Gastrocnemius medialis (tissue), 4 donors: ENCODE measurements around the gene PPY. TPM values are rescaled to one million over a fixed set of nuclear protein-coding genes. Genes with fewer than 3 reads are reported as not detected.

Experiments used
- ATAC-seq, 2 donors: fragments of 150-250 bp; one replicate each; pipeline ENCODE4 v1.9.1; 2016
- DNase-seq, 2 donors: peaks; one replicate each; pipeline ENCODE4 v3.0.0-alpha.2; 2019
- H3K27ac ChIP-seq, 4 donors: fragments of 200-600 bp; sonication (generic); 1 replicate in 1 of 4; 2 replicates in 3 of 4; pipeline ENCODE4 v1.5.1; 2016 to 2018; ENCODE audit warnings: mild to moderate bottlenecking in 2 of 4, moderate library complexity in 1 of 4
- H3K27me3 ChIP-seq, 3 donors: fragments of 200-600 bp; sonication (generic) in 2 of 3; 1 replicate in 1 of 3; 2 replicates in 2 of 3; pipeline versions ENCODE4 v1.5.1 to v1.6.0; 2016 to 2019; ENCODE audit warnings: mild to moderate bottlenecking in 1 of 3, moderate library complexity in 1 of 3
- H3K36me3 ChIP-seq, 2 donors: fragments of 200-600 bp; sonication (generic) in 1 of 2; one replicate each; pipeline ENCODE4 v1.5.1; 2017 to 2018
- H3K4me1 ChIP-seq, 2 donors: fragments of 200-600 bp; sonication (generic) in 1 of 2; one replicate each; pipeline ENCODE4 v1.5.1; 2016 to 2017; ENCODE audit warnings: mild to moderate bottlenecking in 2 of 2
- H3K4me3 ChIP-seq, 4 donors: fragments of 200-600 bp; sonication (generic) in 3 of 4; 1 replicate in 1 of 4; 2 replicates in 3 of 4; pipeline ENCODE4 v1.5.1; 2016 to 2019; ENCODE audit warnings: mild to moderate bottlenecking in 2 of 4
- H3K9me3 ChIP-seq, 3 donors: fragments of 200-600 bp; sonication (generic) in 2 of 3; 1 replicate in 1 of 3; 2 replicates in 2 of 3; pipeline ENCODE4 v1.5.1; 2016 to 2019
- CTCF ChIP-seq, 5 experiments: fragments of 450-650 bp in 3 of 5; fragments of 200-600 bp in 2 of 5; sonication (generic) in 2 of 5; IDR thresholded peaks in 4 of 5; conservative IDR thresholded peaks in 1 of 5; 1 replicate in 4 of 5; 2 replicates in 1 of 5; pipeline ENCODE4 v1.5.1; 2016 to 2019; ENCODE audit warnings: antibody characterized with exemption in 5 of 5, mild to moderate bottlenecking in 3 of 5, moderate library complexity in 3 of 5
- POLR2A ChIP-seq, 2 donors: fragments of 450-650 bp; IDR thresholded peaks; one replicate each; pipeline ENCODE4 v1.6.1; 2017; ENCODE audit warnings: antibody characterized with exemption in 2 of 2, mild to moderate bottlenecking in 2 of 2, moderate library complexity in 2 of 2
- in situ Hi-C, 4 donors: fragments of 200-750 bp; cut with MboI; loops; one replicate each; pipeline versions ENCODE4 v1.15.0 to v1.8.0; 2017; ENCODE audit warnings: low sequenced_read_pairs in 4 of 4
- intact Hi-C: fragments of 100-400 bp; cut with DNase I; formaldehyde crosslinking; loops from one replicate; pipeline ENCODE4 v1.15.1; 2023; ENCODE audit warnings: low total_unique reads
- total RNA-seq, 4 donors: library from RNA; depleted of rRNA; stranded (reverse); fragments of >200 nt; gene quantifications; one replicate each; pipeline versions ENCODE4 v1.1.0 to v1.2.3, GENCODE V29; 2016

The PPY gene
- total RNA-seq, 4 donors from 2014 or later: not detected

GRCh38 chr17:43924558-43924957, 17.7 kb downstream of the PPY start:
- Histone ChIP-seq H3K4me1 (peaks cover 3 to 8% of the 10 kb centered on the region in 2 donors), H3K27ac (no peak overlapping the region), H3K36me3 (no peaks in the 10 kb centered on the region), H3K4me3 (no peak overlapping the region), H3K9me3 (no peaks in the 10 kb centered on the region), H3K27me3 (peaks cover 0 to 19% (median 4%) of the 10 kb centered on the region in 3 donors)
- DNase-seq (no peak), ATAC-seq (no peak)
- intact Hi-C loops: no loop called here
- TF ChIP-seq POLR2A (IDR thresholded peaks at IDR 0.05) (no peak), CTCF (IDR thresholded peaks at IDR 0.05 in 4 of 5, conservative IDR thresholded peaks at IDR 0.05 in 1 of 5) (no peak)
- in situ Hi-C loops: loop anchor here in 1 of 4 donors (25.0 kb wide), 1 partner anchor 238 kb away; the partner anchor contains the start of gene ASB16

GRCh38 chr17:43920500-43921095, 21.7 kb downstream of the PPY start:
- TF ChIP-seq CTCF (IDR thresholded peaks at IDR 0.05 in 4 of 5, conservative IDR thresholded peaks at IDR 0.05 in 1 of 5) (no peak), POLR2A (IDR thresholded peaks at IDR 0.05) (no peak)
- DNase-seq: no peak
- H3K4me3 ChIP-seq: no peak overlapping the region
- in situ Hi-C loops (loop anchor here in 1 of 4 donors (25.0 kb wide), 1 partner anchor 242 kb away; the partner anchor contains the start of gene ASB16), intact Hi-C loops (no loop called here)
- no peaks in the 10 kb centered on the region for H3K4me1 ChIP-seq
- no peak for ATAC-seq
- no peaks in the 10 kb centered on the region for H3K9me3 ChIP-seq
- peaks cover 9 to 19% (median 11%) of the 10 kb centered on the region in 3 donors for H3K27me3 ChIP-seq
- H3K27ac ChIP-seq: no peak overlapping the region
- no peaks in the 10 kb centered on the region for H3K36me3 ChIP-seq

GRCh38 chr17:43918026-43918389, 24.3 kb downstream of the PPY start:
- intact Hi-C loops (no loop called here), in situ Hi-C loops (loop anchor here in 1 of 4 donors (25.0 kb wide), 1 partner anchor 244 kb away; the partner anchor contains the start of gene ASB16)
- Histone ChIP-seq H3K27me3 (peaks cover 9 to 17% (median 11%) of the 10 kb centered on the region in 3 donors), H3K4me1 (no peaks in the 10 kb centered on the region), H3K27ac (no peak overlapping the region), H3K9me3 (no peaks in the 10 kb centered on the region), H3K36me3 (no peaks in the 10 kb centered on the region), H3K4me3 (peak overlapping the region in 2 of 4 donors; percentile 39 to 54)
- no peak for ATAC-seq
- TF ChIP-seq CTCF (IDR thresholded peaks at IDR 0.05 in 4 of 5, conservative IDR thresholded peaks at IDR 0.05 in 1 of 5) (peak in 1 of 5 experiments; percentile 3), POLR2A (IDR thresholded peaks at IDR 0.05) (no peak)
- DNase-seq: no peak

- ATAC-seq: no peak
- in situ Hi-C loops: loop anchor here in 1 of 4 donors (25.0 kb wide), 1 partner anchor 245 kb away; the partner anchor contains the start of gene ASB16
Observed at GRCh38 chr17:43917348-43918025, 24.8 kb downstream of the PPY start.

More at GRCh38 chr17:43917348-43918025, 24.8 kb downstream of the PPY start:
- no peak for TF ChIP-seq POLR2A (IDR thresholded peaks at IDR 0.05)
- peak in 2 of 5 experiments; percentile 21 to 61 for TF ChIP-seq CTCF (IDR thresholded peaks at IDR 0.05 in 4 of 5, conservative IDR thresholded peaks at IDR 0.05 in 1 of 5)
- peak overlapping the region; percentile 20 to 54 (median 40) for H3K4me3 ChIP-seq
- no peak overlapping the region for H3K27ac ChIP-seq
- H3K36me3 ChIP-seq: no peaks in the 10 kb centered on the region
- H3K9me3 ChIP-seq: no peaks in the 10 kb centered on the region
- H3K4me1 ChIP-seq: no peaks in the 10 kb centered on the region
- peaks cover 9 to 17% (median 11%) of the 10 kb centered on the region in 3 donors for H3K27me3 ChIP-seq
- intact Hi-C loops: no loop called here
- no peak for DNase-seq
